Activated naive CD4-positive, alpha-beta T cell treated with anti-CD3 and anti-CD28 coated beads, Interleukin-2, amount 50 U/mL, for 16 hours (primary cell): ENCODE results near the gene CLDN12.
"Not testable (repeated sequence)": the region's sequence is repeated elsewhere in the genome, so short reads cannot be mapped to it uniquely, and the experiment has no call there.

Experiments used
- DNase-seq: peaks from one replicate; pipeline ENCODE4 v3.0.0-alpha.2; 2020

The CLDN12 gene

GRCh38 chr7:90445633-90446032 is 42.4 kb downstream of the CLDN12 start:
- no peak for DNase-seq

GRCh38 chr7:90446137-90446899 is 43.1 kb downstream of the CLDN12 start:
- no peak for DNase-seq

- no peak for DNase-seq
Observed at GRCh38 chr7:90453259-90453891, 50.1 kb downstream of the CLDN12 start.

- DNase-seq, result no peak
Observed at GRCh38 chr7:90453931-90454330, 50.7 kb downstream of the CLDN12 start.

- no peak for DNase-seq
Observed at GRCh38 chr7:90455163-90456030, 52.1 kb downstream of the CLDN12 start.

GRCh38 chr7:90458104-90458503 is 54.8 kb downstream of the CLDN12 start:
- DNase-seq, result no peak

- DNase-seq, result no peak
Observed at GRCh38 chr7:90459888-90460287, 56.6 kb downstream of the CLDN12 start.

GRCh38 chr7:90461219-90461618 is 58.0 kb downstream of the CLDN12 start:
- no peak for DNase-seq

GRCh38 chr7:90463151-90463628 is 59.9 kb downstream of the CLDN12 start:
- not testable (repeated sequence) for DNase-seq
